Mononuclear cell (primary cell): ENCODE data around the gene FBXO40. TPM values are rescaled to one million over a fixed set of nuclear protein-coding genes. Genes with fewer than 3 reads are reported as not detected.
"Not testable (repeated sequence)": the region's sequence is repeated elsewhere in the genome, so short reads cannot be mapped to it uniquely, and the experiment has no call there.

Source experiments
- H3K27me3 ChIP-seq: 2 replicates; pipeline ENCODE4 v1.6.0; 2011; ENCODE audit warnings: low read length, control low read depth; ENCODE audit not compliant: insufficient read depth
- H3K4me1 ChIP-seq: 2 replicates; pipeline ENCODE4 v1.5.1; 2011; ENCODE audit warnings: mild to moderate bottlenecking, low read length, control low read depth; ENCODE audit not compliant: insufficient read depth
- H3K4me3 ChIP-seq: 2 replicates; pipeline ENCODE4 v1.5.1; 2011; ENCODE audit warnings: mild to moderate bottlenecking, low read length, moderate library complexity
- H3K9me3 ChIP-seq: 2 replicates; pipeline ENCODE4 v1.5.1; 2011; ENCODE audit warnings: low read depth, mild to moderate bottlenecking, control low read depth, low read length
- total RNA-seq: library from RNA; depleted of rRNA; stranded (reverse); fragments of >200 nt; gene quantifications from one replicate; pipeline ENCODE4 v1.2.3, GENCODE V29; 2012

Gene FBXO40
- total RNA-seq, 1 donor, result under 0.01 TPM

GRCh38 chr3:121595765-121596406 is 2.7 kb downstream of the FBXO40 start:
- Histone ChIP-seq H3K4me3 (no peak overlapping the region), H3K4me1 (no peaks in the 10 kb centered on the region), H3K9me3 (no peaks in the 10 kb centered on the region), H3K27me3 (no peaks in the 10 kb centered on the region)

GRCh38 chr3:121598564-121598963 is 5.4 kb downstream of the FBXO40 start:
- Histone ChIP-seq H3K9me3 (no peaks in the 10 kb centered on the region), H3K4me3 (no peak overlapping the region)

GRCh38 chr3:121599900-121600299 is 6.7 kb downstream of the FBXO40 start:
- not testable (repeated sequence) for H3K4me3 ChIP-seq, H3K27me3 ChIP-seq, H3K9me3 ChIP-seq, H3K4me1 ChIP-seq

More at GRCh38 chr3:121598564-121598963, 5.4 kb downstream of the FBXO40 start:
- H3K27me3 ChIP-seq, result no peaks in the 10 kb centered on the region
- H3K4me1 ChIP-seq, result no peaks in the 10 kb centered on the region

GRCh38 chr3:121601212-121601812 is 8.1 kb downstream of the FBXO40 start:
- H3K4me3 ChIP-seq, result no peak overlapping the region
- no peaks in the 10 kb centered on the region for H3K4me1 ChIP-seq
- H3K27me3 ChIP-seq, result no peaks in the 10 kb centered on the region
- H3K9me3 ChIP-seq, result no peaks in the 10 kb centered on the region

- H3K4me1 ChIP-seq, result no peaks in the 10 kb centered on the region
- no peaks in the 10 kb centered on the region for H3K27me3 ChIP-seq
- no peak overlapping the region for H3K4me3 ChIP-seq
- no peaks in the 10 kb centered on the region for H3K9me3 ChIP-seq
Measured at GRCh38 chr3:121604759-121605158, 11.6 kb downstream of the FBXO40 start.

GRCh38 chr3:121606106-121606505 is 12.9 kb downstream of the FBXO40 start:
- Histone ChIP-seq H3K4me1 (no peaks in the 10 kb centered on the region), H3K9me3 (no peaks in the 10 kb centered on the region), H3K27me3 (no peaks in the 10 kb centered on the region), H3K4me3 (no peak overlapping the region)

- no peak overlapping the region for H3K4me3 ChIP-seq
- H3K9me3 ChIP-seq, result no peaks in the 10 kb centered on the region
- no peaks in the 10 kb centered on the region for H3K4me1 ChIP-seq
- no peaks in the 10 kb centered on the region for H3K27me3 ChIP-seq
Measured at GRCh38 chr3:121619691-121620090, 26.5 kb downstream of the FBXO40 start.

GRCh38 chr3:121621491-121621890 is 28.3 kb downstream of the FBXO40 start:
- Histone ChIP-seq H3K9me3 (no peaks in the 10 kb centered on the region), H3K4me1 (no peaks in the 10 kb centered on the region), H3K4me3 (no peak overlapping the region), H3K27me3 (no peaks in the 10 kb centered on the region)

- Histone ChIP-seq H3K27me3 (no peaks in the 10 kb centered on the region), H3K4me1 (no peaks in the 10 kb centered on the region), H3K4me3 (no peak overlapping the region), H3K9me3 (no peaks in the 10 kb centered on the region)
Measured at GRCh38 chr3:121624147-121624899, 31.1 kb downstream of the FBXO40 start.

GRCh38 chr3:121626495-121626894 is 33.3 kb downstream of the FBXO40 start:
- H3K9me3 ChIP-seq, result no peaks in the 10 kb centered on the region
- H3K4me3 ChIP-seq, result no peak overlapping the region
- H3K27me3 ChIP-seq, result no peaks in the 10 kb centered on the region
- H3K4me1 ChIP-seq, result no peaks in the 10 kb centered on the region

- no peak overlapping the region for H3K4me3 ChIP-seq
- no peaks in the 10 kb centered on the region for H3K27me3 ChIP-seq
- H3K4me1 ChIP-seq, result no peaks in the 10 kb centered on the region
- no peaks in the 10 kb centered on the region for H3K9me3 ChIP-seq
Measured at GRCh38 chr3:121627211-121627610, 34.0 kb downstream of the FBXO40 start.

GRCh38 chr3:121627622-121628021 is 34.4 kb downstream of the FBXO40 start:
- H3K4me1 ChIP-seq, result no peaks in the 10 kb centered on the region
- no peaks in the 10 kb centered on the region for H3K27me3 ChIP-seq
- H3K9me3 ChIP-seq, result no peaks in the 10 kb centered on the region
- no peak overlapping the region for H3K4me3 ChIP-seq

GRCh38 chr3:121629601-121630000 is 36.4 kb downstream of the FBXO40 start:
- H3K4me3 ChIP-seq, result no peak overlapping the region
- H3K9me3 ChIP-seq, result no peaks in the 10 kb centered on the region
- H3K27me3 ChIP-seq, result no peaks in the 10 kb centered on the region
- H3K4me1 ChIP-seq, result no peaks in the 10 kb centered on the region

GRCh38 chr3:121630355-121630754 is 37.2 kb downstream of the FBXO40 start:
- Histone ChIP-seq H3K27me3 (no peaks in the 10 kb centered on the region), H3K9me3 (no peaks in the 10 kb centered on the region), H3K4me1 (no peaks in the 10 kb centered on the region), H3K4me3 (no peak overlapping the region)

- Histone ChIP-seq H3K4me3 (no peak overlapping the region), H3K27me3 (no peaks in the 10 kb centered on the region), H3K4me1 (no peaks in the 10 kb centered on the region), H3K9me3 (no peaks in the 10 kb centered on the region)
Measured at GRCh38 chr3:121637922-121638321, 44.7 kb downstream of the FBXO40 start.
